ENCODE results near the gene RBM33. TPM values are rescaled to one million over a fixed set of nuclear protein-coding genes. Genes with fewer than 3 reads are reported as not detected.
A peak's percentile ranks its signal among the peaks of the same experiment; 100 is the strongest.

RBM33 gene
- total and polyA plus RNA-seq, 2 of the 13 experiments (the other 11 are each of a cell fraction or from before 2014, with no cell fraction given): 12.4 to 28.9 TPM

DNA sequence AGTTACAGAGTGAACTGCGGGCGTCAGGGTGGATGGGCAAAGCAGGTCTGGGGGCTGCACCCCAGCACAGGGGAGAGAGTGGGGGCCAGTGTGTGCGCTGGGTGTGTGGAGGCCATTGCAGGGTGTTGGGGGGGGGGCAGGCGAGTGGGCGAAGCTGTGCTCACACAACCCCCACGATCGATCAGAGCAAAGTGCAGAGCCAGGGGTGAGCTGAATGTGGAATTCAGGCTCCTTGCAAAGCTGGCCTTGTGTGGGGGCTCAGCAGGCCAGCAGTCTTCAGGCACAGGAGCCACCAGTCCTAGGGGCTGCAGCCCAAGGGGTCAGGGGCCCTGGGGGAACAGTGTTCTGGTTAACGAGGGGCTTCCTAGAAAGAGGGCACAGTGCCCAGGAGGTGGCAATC, 168.7 kb downstream of the RBM33 start (continued):
- peak; percentile 56; the same call in 1 of the 2 replicates for TF ChIP-seq ESRRA (CRISPR knock-in tag; IDR thresholded peaks at IDR 0.05; ENCODE audit: low read depth)
- 0 out of 2 replicates have a peak, but pooled peaks have one; percentile 18 for TF ChIP-seq NR2C2 (CRISPR knock-in tag; IDR thresholded peaks at IDR 0.05; ENCODE audit: borderline replicate concordance)
- peak; percentile 71; the same call in 1 of the 2 replicates for TF ChIP-seq HDAC2 (CRISPR knock-in tag; IDR thresholded peaks at IDR 0.05)
- TF ChIP-seq TMF1 (CRISPR knock-in tag; IDR thresholded peaks at IDR 0.05; ENCODE audit: low read depth): no peak
- no peak for TF ChIP-seq HDAC6 (IDR thresholded peaks at IDR 0.05; ENCODE audit: low read depth, low read length)
- TF ChIP-seq PRMT3 (CRISPR knock-in tag; IDR thresholded peaks at IDR 0.05; ENCODE audit: borderline replicate concordance, low read depth): no peak
- TF ChIP-seq THYN1 (CRISPR knock-in tag; IDR thresholded peaks at IDR 0.05; ENCODE audit: borderline replicate concordance, low read depth): no peak
- peak; percentile 86 for TF ChIP-seq GATAD2A (CRISPR knock-in tag; IDR thresholded peaks at IDR 0.05)
- TF ChIP-seq BCL6 (CRISPR knock-in tag; IDR thresholded peaks at IDR 0.05): peak; percentile 55; the same call in 1 of the 2 replicates
- peak; percentile 52; the same call in 1 of the 2 replicates for TF ChIP-seq ZNF746 (CRISPR knock-in tag; IDR thresholded peaks at IDR 0.05)
- TF ChIP-seq ARNTL (CRISPR knock-in tag; IDR thresholded peaks at IDR 0.05): 0 out of 2 replicates have a peak, but pooled peaks have one; percentile 39
- no peak for TF ChIP-seq ZNF562 (CRISPR knock-in tag; IDR thresholded peaks at IDR 0.05; ENCODE audit: borderline replicate concordance)
- no peak for TF ChIP-seq DNMT1 (CRISPR knock-in tag; IDR thresholded peaks at IDR 0.05)
- TF ChIP-seq ZNF644 (CRISPR knock-in tag; IDR thresholded peaks at IDR 0.05; ENCODE audit: low read depth): no peak
- peak; percentile 60; the same call in 1 of the 2 replicates for TF ChIP-seq ZNF350 (CRISPR knock-in tag; IDR thresholded peaks at IDR 0.05; ENCODE audit: borderline replicate concordance, low read depth)
- no peak for TF ChIP-seq JARID2 (CRISPR knock-in tag; IDR thresholded peaks at IDR 0.05; ENCODE audit: insufficient replicate concordance)
- TF ChIP-seq ZMYM2 (CRISPR knock-in tag; IDR thresholded peaks at IDR 0.05): no peak
- no peak for TF ChIP-seq CEBPB (IDR thresholded peaks at IDR 0.05; ENCODE audit: borderline replicate concordance, low read depth, low read length)
- TF ChIP-seq, protein P1, sequence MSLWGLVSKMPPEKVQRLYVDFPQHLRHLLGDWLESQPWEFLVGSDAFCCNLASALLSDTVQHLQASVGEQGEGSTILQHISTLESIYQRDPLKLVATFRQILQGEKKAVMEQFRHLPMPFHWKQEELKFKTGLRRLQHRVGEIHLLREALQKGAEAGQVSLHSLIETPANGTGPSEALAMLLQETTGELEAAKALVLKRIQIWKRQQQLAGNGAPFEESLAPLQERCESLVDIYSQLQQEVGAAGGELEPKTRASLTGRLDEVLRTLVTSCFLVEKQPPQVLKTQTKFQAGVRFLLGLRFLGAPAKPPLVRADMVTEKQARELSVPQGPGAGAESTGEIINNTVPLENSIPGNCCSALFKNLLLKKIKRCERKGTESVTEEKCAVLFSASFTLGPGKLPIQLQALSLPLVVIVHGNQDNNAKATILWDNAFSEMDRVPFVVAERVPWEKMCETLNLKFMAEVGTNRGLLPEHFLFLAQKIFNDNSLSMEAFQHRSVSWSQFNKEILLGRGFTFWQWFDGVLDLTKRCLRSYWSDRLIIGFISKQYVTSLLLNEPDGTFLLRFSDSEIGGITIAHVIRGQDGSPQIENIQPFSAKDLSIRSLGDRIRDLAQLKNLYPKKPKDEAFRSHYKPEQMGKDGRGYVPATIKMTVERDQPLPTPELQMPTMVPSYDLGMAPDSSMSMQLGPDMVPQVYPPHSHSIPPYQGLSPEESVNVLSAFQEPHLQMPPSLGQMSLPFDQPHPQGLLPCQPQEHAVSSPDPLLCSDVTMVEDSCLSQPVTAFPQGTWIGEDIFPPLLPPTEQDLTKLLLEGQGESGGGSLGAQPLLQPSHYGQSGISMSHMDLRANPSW (CRISPR knock-in tag; IDR thresholded peaks at IDR 0.05; ENCODE audit: borderline replicate concordance): no peak
- TF ChIP-seq SP5 (CRISPR knock-in tag; IDR thresholded peaks at IDR 0.05; ENCODE audit: borderline replicate concordance, low read depth): no peak
- no peak for TF ChIP-seq DNMT3B (CRISPR knock-in tag; conservative IDR thresholded peaks at IDR 0.05)
- TF ChIP-seq, protein P2, sequence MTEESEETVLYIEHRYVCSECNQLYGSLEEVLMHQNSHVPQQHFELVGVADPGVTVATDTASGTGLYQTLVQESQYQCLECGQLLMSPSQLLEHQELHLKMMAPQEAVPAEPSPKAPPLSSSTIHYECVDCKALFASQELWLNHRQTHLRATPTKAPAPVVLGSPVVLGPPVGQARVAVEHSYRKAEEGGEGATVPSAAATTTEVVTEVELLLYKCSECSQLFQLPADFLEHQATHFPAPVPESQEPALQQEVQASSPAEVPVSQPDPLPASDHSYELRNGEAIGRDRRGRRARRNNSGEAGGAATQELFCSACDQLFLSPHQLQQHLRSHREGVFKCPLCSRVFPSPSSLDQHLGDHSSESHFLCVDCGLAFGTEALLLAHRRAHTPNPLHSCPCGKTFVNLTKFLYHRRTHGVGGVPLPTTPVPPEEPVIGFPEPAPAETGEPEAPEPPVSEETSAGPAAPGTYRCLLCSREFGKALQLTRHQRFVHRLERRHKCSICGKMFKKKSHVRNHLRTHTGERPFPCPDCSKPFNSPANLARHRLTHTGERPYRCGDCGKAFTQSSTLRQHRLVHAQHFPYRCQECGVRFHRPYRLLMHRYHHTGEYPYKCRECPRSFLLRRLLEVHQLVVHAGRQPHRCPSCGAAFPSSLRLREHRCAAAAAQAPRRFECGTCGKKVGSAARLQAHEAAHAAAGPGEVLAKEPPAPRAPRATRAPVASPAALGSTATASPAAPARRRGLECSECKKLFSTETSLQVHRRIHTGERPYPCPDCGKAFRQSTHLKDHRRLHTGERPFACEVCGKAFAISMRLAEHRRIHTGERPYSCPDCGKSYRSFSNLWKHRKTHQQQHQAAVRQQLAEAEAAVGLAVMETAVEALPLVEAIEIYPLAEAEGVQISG (CRISPR knock-in tag; IDR thresholded peaks at IDR 0.05): 0 out of 2 replicates have a peak, but pooled peaks have one; percentile 25
- no peak for TF ChIP-seq MEIS1 (CRISPR knock-in tag; IDR thresholded peaks at IDR 0.05; ENCODE audit: borderline replicate concordance)
- TF ChIP-seq GTF3A (CRISPR knock-in tag; conservative IDR thresholded peaks at IDR 0.05): no peak
- TF ChIP-seq ZC3H4 (CRISPR knock-in tag; IDR thresholded peaks at IDR 0.05; ENCODE audit: borderline replicate concordance): no peak
- TF ChIP-seq, protein P3, sequence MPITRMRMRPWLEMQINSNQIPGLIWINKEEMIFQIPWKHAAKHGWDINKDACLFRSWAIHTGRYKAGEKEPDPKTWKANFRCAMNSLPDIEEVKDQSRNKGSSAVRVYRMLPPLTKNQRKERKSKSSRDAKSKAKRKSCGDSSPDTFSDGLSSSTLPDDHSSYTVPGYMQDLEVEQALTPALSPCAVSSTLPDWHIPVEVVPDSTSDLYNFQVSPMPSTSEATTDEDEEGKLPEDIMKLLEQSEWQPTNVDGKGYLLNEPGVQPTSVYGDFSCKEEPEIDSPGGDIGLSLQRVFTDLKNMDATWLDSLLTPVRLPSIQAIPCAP (CRISPR knock-in tag; IDR thresholded peaks at IDR 0.05; ENCODE audit: low read depth): no peak
- TF ChIP-seq ZNF709 (CRISPR knock-in tag; IDR thresholded peaks at IDR 0.05): no peak
